IMR-90 (cell line): Measurements from ENCODE around the gene ATF1.

Source experiments
- CTCF ChIP-seq: conservative IDR thresholded peaks from 2 replicates; pipeline ENCODE4 v1.5.1; 2012; ENCODE audit warnings: mild to moderate bottlenecking, low read depth, low read length, improper control_type of control experiment
- ELK1 ChIP-seq: fragments of 150-350 bp; IDR thresholded peaks from 2 replicates; pipeline ENCODE4 v1.6.1; 2016; ENCODE audit warnings: low read depth, mild to moderate bottlenecking, low read length, moderate library complexity, borderline replicate concordance
- MAFK ChIP-seq: IDR thresholded peaks from 2 replicates; pipeline ENCODE4 v1.6.1; 2012; ENCODE audit warnings: low read depth, low read length, improper control_type of control experiment

GRCh38 chr12:50723865-50724264, 40.0 kb upstream of the ATF1 start:
- TF ChIP-seq CTCF (no peak), ELK1 (no peak), MAFK (peak; percentile 69)
